Measurements from ENCODE around the gene TNFRSF1A.
A peak's percentile ranks its signal among the peaks of the same experiment; 100 is the strongest.

The TNFRSF1A gene

DNA sequence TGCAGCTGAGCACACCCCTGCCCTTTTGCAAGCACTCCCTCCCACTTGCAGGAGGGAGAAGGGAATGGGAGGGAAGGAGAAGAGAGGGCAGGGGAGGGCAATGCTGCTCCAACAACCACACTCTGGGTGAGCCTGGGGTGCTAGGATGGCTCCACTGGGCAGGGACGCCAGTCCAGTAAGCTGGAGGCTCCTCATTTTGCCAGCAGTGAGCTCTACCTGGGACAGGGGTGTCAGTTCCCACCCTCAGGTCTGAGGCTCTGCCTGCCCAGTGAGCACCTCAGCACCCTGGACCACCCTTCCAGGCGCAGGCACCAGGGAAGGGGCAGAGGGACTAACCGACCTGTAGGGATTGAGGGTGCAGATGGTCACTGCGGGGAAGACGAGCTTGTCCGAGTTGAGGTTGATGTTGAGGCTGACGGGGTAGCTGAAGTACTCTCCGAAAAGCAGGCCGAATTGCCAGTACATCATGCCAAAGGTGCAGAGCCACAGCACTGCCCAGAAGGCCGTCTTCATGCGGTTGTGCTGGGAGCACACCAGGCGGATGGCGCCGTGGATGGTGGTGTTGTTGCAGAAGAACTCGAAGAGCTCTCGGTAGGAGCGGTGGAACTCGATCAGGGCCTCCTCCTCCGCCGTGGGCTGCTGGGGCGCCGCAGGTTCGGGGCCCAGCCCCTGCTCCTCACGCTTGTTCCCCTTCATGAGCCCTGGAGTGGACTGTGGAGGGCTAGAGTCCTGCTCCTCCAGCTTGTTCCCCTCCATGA lies 32.3 kb upstream of the TNFRSF1A start:
- DNase-seq (ENCODE audit: low spot score), result peak; percentile 39

DNA sequence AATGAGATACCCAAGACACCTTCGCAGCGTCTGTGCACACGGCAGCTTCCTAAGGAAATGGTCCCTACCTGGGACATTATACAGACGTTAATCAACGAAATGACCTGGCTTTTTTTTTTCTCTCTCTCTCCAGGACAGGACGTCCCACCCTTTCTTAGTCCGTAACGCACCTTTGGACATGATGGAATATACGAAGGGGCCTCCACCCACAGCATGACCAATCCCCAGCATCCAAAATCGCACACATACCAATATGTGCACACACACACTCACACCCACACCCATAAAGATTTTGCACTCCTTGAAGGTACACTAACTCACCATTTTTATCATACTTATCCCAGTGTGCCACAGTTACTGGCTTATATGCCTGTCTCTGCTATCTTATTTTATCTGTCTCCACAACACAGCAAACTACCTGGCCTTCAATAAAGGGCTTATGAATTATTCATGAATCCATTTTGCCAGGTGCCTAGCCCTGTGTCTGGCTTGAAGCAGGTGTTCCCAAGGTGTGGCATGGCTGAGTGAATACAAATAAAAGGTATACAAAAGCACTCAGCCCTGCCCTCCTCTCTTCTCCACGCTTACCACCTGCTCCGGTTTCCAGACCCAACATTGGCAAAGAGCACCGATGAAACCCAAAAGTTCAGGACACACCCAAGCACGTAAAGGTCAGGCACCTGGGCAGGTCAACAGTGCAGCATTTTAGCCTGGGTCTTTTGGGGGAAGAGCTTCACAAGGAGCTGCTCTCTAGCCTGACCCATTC lies 31.3 kb upstream of the TNFRSF1A start:
- DNase-seq (ENCODE audit: low spot score), result peak; percentile 88

DNA sequence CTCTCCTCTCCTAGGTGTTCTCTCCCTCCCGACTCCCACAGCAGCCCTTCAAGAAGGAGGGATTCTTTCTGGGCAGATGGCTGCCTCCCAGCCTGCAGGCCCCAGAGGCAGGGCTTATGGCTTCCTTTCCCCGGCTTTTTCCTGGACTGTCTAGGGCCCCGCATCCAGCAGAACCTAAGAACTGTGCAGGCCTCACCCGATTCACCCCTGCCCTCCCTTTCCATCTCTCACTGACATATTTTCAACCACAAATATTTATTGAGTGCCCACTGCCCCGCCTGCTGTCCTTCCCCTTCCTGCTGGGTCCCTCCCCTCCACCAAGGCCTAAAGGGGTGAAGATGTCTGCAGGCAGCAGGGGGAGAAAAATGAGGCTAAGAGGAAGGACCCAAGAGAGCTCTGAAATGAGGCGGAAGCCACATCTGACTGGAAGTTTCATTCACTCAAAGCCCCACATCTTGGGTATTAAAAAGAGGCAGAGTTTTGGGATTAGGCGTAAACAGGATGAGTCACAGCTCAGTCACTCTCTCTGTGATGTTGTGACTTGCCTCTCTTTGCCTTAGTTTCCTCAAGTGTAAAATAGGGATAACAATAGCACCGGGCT lies 30.6 kb upstream of the TNFRSF1A start:
- DNase-seq (ENCODE audit: low spot score), result peak; percentile 99

DNA sequence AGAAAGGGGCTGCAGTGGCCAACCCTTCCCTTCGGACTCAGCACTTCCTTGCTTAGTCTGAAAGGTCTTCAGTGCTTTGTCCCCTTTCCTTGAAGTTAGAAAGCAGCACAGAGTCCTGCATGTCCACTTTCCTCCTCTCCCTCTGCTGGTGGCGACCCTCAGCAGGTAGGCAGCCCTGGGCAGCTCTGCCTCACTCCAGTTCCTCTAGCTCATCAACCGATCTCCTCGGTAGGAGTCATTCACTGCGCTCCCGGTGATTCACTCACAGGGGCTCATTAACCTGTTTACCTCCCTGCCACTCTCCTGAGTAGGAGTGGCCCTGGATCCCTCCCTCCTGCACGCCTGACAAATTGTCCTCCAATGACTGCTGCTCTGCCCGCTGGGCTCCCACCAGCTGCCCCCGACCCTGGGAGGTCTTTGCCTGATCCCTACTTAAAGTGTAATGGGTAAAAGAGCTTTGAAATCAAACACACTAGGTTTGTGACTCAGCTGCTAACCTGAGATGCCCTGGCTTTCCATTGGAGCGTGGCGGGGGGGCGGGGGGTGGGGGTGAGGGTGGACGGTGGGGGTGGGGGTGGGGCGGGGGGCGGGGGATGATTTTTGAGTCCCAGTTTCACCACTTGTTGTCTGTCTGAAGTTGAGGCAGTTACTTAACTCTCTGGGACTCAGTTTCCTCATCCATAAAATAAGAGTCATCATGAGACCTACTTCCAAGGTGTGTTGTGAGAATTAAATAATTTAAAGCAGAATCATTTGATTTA lies 29.3 kb upstream of the TNFRSF1A start:
- DNase-seq (ENCODE audit: low spot score), result peak; percentile 98

DNA sequence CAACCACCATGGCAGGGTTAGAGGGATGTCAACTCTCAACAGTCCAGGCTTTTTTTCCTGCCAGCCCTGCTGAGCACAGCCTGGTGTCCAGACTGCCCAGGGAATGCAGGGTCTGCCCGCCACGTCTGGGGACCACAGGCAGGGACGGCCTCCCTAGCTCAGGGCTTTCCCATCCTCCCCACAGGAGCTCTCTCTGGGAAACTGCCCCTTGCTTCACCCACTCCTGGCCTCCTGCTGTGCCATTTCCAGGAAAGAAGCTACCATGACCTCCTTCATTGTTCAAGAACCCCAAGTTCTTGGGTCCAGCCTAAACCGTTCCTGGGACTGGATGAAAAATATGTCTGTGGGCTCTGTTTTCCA lies 28.7 kb upstream of the TNFRSF1A start:
- DNase-seq (ENCODE audit: low spot score), result no peak

DNA sequence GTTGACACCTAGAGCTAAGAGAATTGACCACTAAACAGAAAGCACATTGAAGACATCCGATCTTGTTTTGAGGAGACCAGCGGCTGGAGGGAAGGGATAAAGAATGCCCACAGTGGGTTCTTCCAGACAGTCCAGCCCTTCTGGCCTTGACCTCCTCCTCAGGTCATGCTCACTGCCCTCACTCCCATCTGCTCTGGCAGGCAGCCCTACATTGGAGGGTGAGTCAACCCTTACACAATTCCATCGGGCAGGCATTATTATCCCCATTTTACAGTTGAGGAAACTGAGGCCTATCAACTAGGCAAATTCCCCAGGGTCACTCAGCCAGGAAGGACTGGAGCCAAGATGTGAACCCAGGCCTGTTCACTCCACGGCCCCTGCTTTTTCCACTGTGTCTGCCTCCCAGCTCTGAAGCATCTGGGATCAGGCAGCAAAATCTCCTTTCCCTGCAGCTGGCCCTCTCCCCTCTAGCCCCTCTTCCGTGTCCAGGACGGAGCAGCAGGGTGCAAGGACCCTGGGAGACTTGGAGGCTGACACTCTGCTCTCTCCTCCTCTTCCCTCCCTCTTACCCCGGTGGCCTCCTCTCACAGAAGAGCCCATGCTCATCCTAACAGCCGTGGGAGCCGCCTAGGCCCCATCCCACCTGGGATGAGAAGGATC lies 28.2 kb upstream of the TNFRSF1A start:
- no peak for DNase-seq (ENCODE audit: low spot score)

DNA sequence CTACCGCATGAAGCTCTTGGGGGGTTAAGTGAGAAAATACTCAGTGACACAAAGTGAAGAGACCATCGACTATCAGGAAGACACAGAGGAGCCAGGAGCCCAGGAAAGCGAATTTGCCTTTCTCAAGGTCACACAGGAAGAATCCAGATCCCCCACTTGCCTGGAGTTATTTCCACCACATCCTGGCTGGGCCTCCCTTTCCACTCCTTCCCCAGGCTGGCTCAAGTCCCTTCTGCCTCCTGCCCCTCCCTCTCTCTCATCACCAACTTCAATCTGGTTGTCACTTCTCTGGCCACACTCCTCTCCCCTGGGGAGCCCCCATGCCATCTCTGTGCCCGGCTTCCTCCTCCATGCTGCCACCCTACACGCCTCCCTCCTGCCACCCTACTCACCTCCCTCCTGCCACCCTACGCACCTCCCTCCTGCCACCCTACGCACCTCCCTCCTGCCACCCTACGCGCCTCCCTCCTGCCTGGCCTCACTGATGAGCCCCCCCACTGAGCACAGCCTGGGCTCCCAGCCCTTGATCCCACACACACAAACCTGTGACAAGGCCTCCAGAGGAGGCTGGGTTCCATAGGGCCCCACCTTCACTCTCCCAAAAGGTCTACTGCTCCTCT lies 27.1 kb upstream of the TNFRSF1A start:
- no peak for DNase-seq (ENCODE audit: low spot score)

DNA sequence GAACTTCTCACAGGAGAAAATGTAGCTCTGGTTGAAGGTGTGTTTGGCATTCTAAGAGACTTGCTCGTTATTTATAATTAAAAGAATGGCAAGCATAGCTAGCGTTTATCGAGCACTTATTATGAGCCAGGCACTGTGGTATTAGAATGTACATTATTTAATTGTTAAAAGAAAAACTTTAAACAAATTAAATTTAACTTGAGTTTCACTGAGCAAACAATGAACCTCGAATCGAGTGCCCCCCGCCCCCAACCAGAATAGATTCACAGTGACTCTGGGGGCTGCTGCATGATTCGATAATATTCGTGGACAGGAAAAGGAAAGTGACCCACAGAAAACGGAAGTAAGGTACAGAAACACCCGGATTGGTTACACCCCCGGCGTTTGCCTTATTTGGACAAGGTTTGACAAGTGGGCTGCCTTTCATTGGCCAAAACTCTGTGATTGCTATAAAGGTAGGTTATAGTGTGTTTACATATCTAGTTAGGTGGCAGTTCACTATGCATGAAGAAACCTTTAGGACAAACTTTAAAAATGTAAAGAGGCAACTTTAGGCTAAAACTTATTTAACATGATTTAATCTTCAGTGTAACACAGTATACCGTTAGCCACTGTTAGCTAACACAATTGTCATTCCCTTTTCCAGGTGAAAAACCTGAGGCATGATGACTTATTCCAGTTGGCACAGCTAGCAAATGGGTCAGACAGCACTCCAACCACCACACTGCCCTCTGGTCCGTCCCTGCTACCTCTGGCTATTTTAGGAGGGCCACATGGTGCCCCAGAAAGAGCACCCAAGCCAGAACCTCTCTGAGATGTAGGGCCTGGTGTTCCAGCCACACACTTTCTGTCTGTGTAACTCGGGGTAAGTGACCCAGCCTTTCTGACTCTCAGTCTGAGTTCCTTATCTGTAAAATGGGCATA lies 26.4 kb upstream of the TNFRSF1A start:
- no peak for DNase-seq (ENCODE audit: low spot score)

DNA sequence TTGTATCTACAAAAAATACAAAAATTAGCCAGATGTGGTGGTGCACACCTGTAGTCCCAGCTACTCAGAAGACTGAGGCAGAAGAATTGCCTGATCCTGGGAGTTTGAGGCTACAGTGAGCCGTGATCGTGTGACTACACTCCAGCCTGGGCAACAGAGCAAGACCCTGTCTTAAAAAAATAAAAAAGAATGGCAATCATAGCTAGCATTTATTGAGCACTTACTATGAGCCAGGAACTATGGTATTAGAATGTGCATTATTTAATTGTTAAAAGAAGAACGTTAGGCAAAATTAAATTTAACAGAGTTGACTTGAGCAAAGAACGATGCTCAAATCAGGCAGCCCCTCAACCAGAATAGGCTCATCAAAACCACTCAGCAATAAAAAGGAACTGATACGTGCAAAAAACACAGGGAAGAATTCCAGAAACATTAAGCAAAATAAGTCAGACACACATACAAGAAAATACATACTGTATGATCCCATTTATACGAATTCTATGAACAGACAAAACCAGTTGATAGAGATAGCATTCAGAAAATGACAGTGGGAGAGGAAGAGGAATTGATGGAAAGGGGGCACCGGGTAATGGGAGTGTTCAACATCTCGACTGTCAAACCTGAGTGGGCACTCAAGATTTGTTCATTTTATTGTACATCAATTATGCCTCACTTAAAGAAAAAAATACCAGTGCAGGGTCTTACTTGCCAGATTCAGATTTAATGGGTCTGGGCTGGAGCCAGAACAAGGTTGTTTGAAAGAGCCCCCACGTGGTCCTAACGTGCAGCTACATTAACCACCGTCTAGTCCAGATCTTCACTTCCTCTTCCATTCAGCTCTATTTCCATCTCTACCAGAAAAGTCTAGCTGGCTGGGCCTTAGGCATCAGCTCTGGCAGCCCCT lies 25.4 kb upstream of the TNFRSF1A start:
- no peak for DNase-seq (ENCODE audit: low spot score)

DNA sequence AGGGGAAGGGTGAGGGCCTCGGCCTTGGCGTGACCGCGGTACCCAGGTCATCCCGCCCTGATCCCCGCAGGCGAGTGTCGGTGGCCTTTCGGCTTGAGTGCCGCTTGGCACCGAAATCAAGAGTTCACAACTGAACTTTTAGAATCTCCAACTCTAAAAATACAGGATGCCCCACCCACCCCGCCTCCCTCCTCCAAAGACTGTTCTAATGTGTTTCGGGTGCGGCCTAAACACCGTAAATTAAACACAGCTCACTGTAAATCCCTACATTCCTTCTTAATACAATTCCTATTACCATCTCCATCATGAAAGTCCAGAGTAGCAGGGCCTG lies 22.1 kb upstream of the TNFRSF1A start:
- no peak for DNase-seq (ENCODE audit: low spot score)

DNA sequence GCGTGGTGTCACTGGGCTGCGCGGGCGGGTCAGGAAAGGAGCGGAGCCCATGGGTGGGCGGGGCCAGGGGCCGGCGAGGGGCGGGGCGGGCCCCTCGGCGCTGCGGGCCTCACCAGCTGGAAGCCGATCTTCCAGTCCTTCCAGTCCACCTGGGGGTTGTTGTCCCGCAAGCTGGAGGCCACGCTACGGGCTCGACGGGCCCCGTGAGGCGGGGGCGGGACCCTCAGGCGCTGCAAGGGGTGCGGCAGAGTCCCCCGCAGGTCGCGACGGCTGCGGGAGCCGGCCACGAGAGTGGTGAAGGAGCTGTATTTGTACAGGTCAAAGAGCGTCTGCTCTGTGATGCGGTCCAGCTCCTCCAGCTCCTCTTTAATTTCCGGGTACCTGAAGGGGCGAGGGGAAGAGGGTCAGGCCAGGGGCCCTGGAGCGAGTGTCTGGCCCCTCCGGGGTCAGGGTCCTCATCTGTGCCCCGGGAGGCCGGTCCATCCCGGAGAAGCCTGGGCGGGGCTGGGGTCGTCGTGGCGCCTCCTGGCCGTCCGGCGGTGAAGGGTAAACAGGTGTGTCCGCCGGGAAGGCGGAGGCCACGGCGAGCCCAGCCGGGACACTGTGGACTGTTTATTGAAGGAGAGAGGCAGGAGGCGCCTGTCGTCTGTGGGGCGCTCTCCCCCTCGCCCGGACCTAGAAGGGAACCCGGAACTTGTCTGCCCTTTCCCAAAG lies 21.6 kb upstream of the TNFRSF1A start:
- peak; percentile 81 for DNase-seq (ENCODE audit: low spot score)

DNA sequence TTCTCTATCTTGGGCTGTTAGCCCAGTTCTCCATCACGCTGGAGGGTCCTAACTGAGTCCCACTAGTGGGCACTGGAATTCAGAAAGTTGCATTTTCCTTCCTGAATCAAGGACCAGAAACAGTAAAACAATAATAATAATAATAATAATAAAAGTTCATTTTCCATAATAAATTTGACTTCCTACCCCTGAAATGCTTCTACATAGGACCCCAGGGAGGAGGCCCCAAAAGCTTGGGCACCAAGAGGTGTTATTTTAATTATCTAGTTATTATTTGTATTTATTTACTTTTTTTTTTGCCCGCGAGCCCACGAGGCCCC lies 21.1 kb upstream of the TNFRSF1A start:
- DNase-seq (ENCODE audit: low spot score), result no peak

DNA sequence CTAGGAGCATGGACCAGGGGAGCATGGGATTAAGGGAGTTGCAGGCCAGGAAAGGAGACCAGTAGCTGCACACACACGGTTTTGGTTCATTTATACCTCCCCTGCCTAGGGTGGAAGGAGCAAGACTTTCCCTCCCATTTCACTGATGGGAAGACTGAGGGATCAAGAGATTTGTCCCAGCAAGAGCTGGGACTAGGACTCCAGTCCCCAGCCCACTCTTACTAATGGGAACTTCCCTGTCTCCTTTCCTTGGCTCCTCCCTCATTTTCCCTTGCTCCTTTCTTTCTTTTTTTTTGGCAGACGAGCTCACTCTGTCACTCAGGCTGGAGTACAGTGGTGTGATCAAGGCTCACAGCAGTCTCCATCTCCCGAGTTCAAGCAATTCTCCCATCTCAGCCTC lies 20.5 kb upstream of the TNFRSF1A start:
- DNase-seq (ENCODE audit: low spot score), result no peak

DNA sequence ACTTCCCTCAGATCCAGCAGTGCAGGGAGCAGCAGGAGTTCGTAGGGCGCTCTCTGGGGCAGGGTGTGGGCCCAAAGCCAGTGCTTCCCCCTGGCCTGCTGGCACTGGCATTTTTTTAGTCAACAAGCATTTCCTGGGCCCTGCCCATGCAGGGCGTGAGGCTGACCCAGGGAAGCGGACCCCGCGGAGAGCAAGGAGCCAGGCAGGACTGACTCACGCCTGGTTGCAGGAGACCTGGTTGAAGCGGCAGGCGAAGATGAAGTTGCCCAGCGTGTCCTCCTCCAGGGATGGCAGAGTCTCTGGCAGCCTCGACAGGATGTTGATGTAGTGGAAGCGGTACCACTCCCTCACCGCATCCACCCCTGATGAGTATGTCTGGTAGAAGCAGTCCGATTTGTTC lies 20.0 kb upstream of the TNFRSF1A start:
- DNase-seq (ENCODE audit: low spot score), result no peak

DNA sequence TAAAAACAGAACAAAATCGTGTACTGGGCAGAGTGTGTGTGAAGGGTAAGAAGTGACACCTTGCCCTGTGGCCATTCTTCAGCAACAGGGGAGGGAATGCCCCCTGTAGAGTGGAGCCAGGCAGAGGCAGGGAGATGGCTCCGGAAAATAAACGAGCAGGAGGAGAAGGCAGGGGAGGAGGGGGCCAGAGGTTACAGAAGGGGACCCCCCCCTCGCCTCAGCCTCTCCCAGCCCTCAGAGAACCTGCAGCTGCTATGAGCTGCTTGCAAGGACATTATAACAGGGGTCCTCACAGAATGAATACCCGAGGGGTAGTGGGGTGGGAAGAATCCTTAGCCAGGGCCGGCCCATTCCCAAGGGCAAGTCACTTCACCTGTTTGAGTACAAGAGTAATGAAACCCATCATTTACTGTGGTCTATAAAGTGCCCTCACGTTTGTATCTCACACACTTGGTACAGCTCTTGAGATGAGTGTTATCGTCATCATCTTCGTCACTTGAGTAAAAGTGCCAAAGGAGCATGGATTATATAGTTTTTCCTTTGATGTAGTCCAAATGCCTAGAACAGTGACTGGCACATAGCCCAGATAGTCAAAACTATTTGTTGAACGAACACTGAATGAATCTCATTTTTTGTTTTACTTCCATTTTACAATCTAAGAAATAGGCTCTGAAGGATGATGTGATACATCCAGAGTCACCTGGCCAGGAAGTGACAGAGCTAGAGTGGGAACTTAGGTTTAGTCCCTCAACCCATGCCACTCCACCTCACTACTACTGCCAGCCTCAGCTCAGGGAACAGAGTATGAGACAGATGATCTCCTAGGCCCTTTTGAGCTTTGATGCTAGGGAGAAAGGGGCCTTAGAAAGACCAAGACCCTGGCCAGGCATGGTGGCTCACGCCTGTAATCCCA lies 19.0 kb upstream of the TNFRSF1A start:
- no peak for DNase-seq (ENCODE audit: low spot score)

DNA sequence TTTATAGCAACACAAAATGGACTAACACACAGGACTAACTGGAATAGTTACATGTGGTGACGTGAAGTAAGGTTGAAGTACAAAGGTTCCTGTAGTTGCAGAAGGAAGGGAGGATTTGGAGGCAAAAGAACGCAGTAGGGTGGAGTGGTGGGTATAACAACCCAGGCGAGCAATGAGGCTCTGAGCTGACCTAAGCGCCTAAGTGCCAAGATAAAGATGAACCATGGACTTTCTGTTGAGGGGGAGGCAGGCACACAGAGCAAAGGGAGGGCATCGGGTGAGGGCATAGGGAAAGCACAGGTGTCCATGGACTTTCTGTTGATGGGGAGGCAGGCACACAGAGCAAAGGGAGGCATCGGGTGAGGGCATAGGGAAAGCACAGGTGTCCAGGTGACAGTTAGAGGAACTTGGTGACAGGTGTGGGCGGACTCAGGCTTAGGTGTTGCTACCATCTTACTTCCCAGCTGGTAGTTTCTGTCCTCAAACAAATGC lies 18.2 kb upstream of the TNFRSF1A start:
- no peak for DNase-seq (ENCODE audit: low spot score)

DNA sequence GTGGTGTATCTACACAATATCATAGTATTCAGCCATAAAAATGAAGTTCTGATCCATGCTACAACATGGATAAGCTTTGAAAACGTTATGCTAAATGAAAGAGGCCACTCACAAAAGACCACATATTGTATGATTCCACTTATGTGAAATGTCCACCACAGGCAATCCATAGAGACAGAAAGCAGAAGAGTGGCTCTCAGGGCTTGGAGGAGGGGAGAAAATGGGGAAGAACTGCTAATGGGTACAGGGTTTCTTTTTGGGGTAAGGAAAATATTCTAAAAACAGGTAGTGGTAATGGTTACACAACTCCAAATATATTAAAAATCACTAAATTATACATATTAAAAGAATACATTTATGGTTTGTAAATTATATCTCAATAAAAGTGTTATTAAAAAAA lies 17.0 kb upstream of the TNFRSF1A start:
- DNase-seq (ENCODE audit: low spot score), result no peak

DNA sequence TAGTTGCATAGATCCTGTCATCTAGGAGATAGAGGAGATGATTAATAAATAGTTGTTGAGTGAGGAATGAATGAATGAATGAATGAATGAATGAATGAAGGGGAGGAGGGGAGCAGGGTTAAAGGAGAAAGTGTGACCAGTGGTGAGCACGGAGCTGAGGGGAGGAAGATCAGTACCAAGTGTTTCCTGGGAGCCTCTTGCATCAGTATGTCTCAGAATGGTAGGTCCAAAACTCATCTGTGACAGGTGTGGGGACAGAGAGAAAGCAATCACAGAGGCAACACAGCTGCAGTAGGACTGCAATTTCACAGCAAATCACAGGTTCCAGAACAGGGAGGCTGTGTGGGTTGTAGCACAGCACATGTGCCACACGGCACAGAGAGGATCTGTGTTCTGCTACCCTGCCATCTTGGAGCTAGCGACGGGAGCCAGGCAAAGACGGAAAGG lies 14.5 kb upstream of the TNFRSF1A start:
- DNase-seq (ENCODE audit: low spot score), result no peak
